Ishikawa (cell line): Measurements from ENCODE around the gene HES7.
A peak's percentile ranks its signal among the peaks of the same experiment; 100 is the strongest.

Experiments used
- CEBPB ChIP-seq: IDR thresholded peaks from 2 replicates; pipeline ENCODE4 v1.6.1; 2012
- CREB1 ChIP-seq: IDR thresholded peaks from 2 replicates; pipeline ENCODE4 v1.6.1; 2012; ENCODE audit warnings: low read depth
- EGR1 ChIP-seq: IDR thresholded peaks from 2 replicates; pipeline ENCODE4 v1.6.1; 2012
- EP300 ChIP-seq: IDR thresholded peaks from 2 replicates; pipeline ENCODE4 v1.6.1; 2012; ENCODE audit warnings: borderline replicate concordance
- FOXM1 ChIP-seq: IDR thresholded peaks from 2 replicates; pipeline ENCODE4 v1.6.1; 2012; ENCODE audit warnings: low read depth, borderline replicate concordance
- NFIC ChIP-seq: IDR thresholded peaks from 2 replicates; pipeline ENCODE4 v1.6.1; 2012
- RAD21 ChIP-seq: IDR thresholded peaks from 2 replicates; pipeline ENCODE4 v1.6.1; 2012; ENCODE audit warnings: low read depth
- REST ChIP-seq: IDR thresholded peaks from 2 replicates; pipeline ENCODE4 v1.6.1; 2012; ENCODE audit warnings: low read depth, mild to moderate bottlenecking
- TAF1 ChIP-seq: IDR thresholded peaks from 2 replicates; pipeline ENCODE4 v1.6.1; 2012; ENCODE audit warnings: low read depth, mild to moderate bottlenecking
- TCF12 ChIP-seq: IDR thresholded peaks from 2 replicates; pipeline ENCODE4 v1.6.1; 2012; ENCODE audit warnings: low read depth
- USF1 ChIP-seq: IDR thresholded peaks from 2 replicates; pipeline ENCODE4 v1.6.1; 2012
- YY1 ChIP-seq: IDR thresholded peaks from 2 replicates; pipeline ENCODE4 v1.6.1; 2012; ENCODE audit warnings: low read depth
- ZBTB7A ChIP-seq: IDR thresholded peaks from 2 replicates; pipeline ENCODE4 v1.6.1; 2012; ENCODE audit warnings: low read depth
- TF ChIP-seq, protein P1 (sequence below): IDR thresholded peaks from 2 replicates; pipeline ENCODE4 v1.6.1; 2012

- TF ChIP-seq, protein P1, sequence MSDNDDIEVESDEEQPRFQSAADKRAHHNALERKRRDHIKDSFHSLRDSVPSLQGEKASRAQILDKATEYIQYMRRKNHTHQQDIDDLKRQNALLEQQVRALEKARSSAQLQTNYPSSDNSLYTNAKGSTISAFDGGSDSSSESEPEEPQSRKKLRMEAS, result no peak
- TF ChIP-seq YY1 (no peak), RAD21 (no peak), TAF1 (0 out of 2 replicates have a peak, but pooled peaks have one; percentile 23), EP300 (no peak), REST (no peak), CREB1 (no peak), CEBPB (no peak), EGR1 (no peak), FOXM1 (no peak), ZBTB7A (no peak), TCF12 (no peak), NFIC (no peak), USF1 (no peak)
Observed at GRCh38 chr17:8153031-8153451, 29.1 kb upstream of the HES7 start.
